GM19324 (cell line): Measurements from ENCODE around the gene PAX7.
"Not testable (repeated sequence)": the region's sequence is repeated elsewhere in the genome, so short reads cannot be mapped to it uniquely, and the experiment has no call there.

Experiments
- ATAC-seq: cut with Tn5 transposase; IDR thresholded peaks from one replicate; pipeline ENCODE4 v1.9.1; 2021; ENCODE audit warnings: mild to moderate bottlenecking, moderate library complexity; ENCODE audit not compliant: unreplicated experiment, low FRiP score

Gene PAX7

DNA sequence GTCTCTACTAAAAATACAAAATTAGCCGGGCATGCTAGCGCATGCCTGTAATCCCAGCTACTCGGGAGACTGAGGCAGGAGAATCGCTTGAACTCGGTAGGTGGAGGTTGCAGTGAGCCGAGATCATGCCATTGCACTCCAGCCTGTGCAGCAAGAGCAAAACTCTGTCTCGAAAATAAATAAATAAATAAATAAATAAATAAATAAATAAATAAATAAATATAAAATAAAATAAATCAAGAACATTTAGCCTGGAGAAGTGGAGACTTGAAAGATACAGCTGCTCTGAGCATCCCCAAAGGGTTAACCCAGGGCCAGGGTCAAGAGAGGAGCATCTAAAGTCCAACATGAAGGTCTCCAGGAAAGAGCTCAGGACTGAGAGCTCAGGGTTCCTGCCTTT, 63.6 kb downstream of the PAX7 start:
- ATAC-seq = not testable (repeated sequence)

- ATAC-seq = no peak
Measured at GRCh38 chr1:18697541-18697940, 66.9 kb downstream of the PAX7 start.

- no peak for ATAC-seq
Measured at GRCh38 chr1:18700530-18700929, 69.9 kb downstream of the PAX7 start.

DNA sequence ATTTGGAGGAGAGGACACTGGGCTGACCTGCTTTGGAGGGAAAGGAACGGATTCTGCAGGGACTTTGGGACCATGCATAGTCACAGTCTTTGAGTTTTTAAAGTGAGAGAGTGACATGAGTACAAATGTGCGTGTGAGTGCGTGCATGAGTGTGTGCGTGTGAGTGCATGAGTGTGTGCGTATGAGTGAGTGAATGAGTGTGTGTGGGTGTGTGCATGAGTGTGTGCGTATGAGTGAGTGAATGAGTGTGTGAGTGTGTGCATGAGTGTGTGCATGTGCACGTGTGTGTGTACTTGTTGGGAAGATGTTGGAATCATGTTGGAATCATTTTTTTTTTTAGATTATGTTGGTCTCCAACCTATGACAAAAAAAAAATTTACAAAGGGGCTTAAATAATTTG, 70.5 kb downstream of the PAX7 start:
- ATAC-seq = no peak

DNA sequence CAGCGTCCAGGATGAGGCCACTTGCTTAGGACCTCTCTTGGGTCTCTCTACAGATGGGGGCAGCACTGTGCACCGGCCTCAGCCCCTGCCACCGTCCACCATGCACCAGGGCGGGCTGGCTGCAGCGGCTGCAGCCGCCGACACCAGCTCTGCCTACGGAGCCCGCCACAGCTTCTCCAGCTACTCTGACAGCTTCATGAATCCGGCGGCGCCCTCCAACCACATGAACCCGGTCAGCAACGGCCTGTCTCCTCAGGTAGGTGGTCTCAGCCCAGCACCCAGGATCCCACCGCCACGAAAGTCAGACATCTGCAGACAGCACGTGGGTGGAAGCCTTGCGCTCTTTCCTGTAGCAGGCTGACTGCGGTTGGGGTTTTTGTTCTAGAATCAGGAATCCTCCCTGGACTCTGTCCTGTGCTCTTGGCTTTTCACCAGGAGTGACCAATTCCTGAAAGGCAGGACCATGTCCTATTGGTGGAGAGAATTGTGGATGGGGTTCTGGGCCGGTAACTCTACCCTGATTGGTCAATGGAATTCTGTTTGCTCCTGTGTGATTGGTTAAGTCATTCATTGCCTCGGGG, 72.5 kb downstream of the PAX7 start:
- no peak for ATAC-seq

DNA sequence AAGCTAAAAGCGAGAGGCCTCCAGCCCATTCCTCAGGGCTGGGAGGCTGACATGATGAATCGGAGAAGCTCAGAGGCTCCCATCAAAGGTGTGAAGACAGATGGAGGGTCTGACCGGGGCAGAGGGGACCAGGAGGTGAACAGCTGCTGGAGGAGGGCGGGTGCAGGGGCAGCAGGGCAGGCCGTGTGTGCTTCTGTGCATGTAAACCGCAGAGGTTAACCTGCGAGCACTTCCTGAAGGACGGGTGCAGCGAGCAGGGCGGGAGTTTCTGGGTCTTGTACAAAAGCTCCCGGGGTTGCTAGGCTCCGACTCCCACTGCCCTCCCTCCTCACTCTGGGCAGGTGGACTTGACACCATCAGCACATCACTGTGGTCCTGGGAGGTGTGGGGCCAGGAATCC, 75.2 kb downstream of the PAX7 start:
- ATAC-seq = no peak

DNA sequence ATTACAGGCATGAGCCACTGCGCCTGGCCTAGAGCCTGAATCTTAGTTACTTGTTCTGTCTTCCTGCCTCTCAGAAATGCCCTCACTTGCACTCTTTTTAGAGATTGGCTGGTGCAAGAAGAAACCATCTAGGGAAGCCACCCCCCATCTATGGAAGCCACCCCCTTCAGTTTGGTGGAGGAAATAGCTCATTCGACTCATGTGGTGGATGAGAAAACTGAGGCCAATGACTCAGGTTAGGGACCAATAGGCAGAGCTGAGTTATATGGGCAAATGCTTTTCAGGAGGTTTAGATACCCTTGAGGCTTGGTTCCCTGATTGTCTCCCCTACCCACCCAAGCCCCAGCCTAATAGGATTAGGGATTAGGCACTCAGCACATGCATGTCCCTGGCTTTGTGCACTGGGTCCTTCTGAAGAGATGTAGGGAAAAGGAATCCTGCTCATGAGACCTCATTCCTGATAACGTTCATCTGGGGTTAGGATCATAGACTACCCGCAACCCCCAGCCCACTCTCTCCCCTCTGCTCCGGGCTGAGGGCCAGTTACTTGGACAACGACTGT, 77.1 kb downstream of the PAX7 start:
- ATAC-seq = no peak

- ATAC-seq = no peak
Measured at GRCh38 chr1:18710002-18710401, 79.4 kb downstream of the PAX7 start.

- no peak for ATAC-seq
Measured at GRCh38 chr1:18711003-18711402, 80.4 kb downstream of the PAX7 start.

- no peak for ATAC-seq
Measured at GRCh38 chr1:18711536-18712251, 81.0 kb downstream of the PAX7 start.

GRCh38 chr1:18712252-18712600, 81.6 kb downstream of the PAX7 start:
- no peak for ATAC-seq

DNA sequence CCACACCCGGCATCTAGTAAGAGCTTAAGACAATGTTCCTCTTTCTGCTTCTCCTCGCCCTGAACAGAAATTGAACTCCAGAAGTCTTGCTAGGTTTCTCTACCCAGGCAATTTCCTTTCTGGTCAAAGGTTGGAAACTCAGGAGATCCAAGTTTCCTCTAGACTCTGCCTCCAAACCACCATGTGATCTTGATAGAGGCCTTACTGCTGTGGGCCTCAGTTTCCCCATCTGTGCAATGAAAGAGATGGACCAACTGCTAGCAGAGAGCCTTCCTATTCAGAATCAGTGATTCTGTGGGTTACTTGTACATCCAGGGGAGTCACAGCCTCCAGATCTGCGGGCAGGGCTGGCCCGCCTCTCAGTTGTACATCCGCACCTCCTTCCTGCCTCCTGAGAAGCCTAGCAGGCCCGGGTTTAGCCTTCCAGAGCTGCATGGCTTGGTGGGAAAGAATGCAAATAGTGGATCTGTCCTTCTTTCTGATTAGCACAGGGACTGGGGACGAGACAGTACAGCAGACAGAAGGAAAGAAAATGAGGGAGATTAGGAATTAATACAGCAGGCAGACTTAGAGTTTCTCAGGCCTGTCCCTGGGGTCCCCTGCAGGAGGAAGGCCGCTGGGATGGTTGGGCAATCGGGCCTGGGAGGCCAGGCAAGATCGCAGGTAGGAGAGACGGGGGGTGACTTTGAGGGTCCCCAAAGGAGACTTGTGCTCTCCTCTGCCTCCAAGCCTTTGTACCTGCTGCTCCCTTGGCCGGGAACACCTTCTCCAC, 83.9 kb downstream of the PAX7 start:
- no peak for ATAC-seq

GRCh38 chr1:18716112-18716784, 85.6 kb downstream of the PAX7 start:
- no peak for ATAC-seq

- ATAC-seq = no peak
Measured at GRCh38 chr1:18716785-18717678, 86.4 kb downstream of the PAX7 start.

GRCh38 chr1:18719786-18720451, 89.3 kb downstream of the PAX7 start:
- ATAC-seq = no peak

GRCh38 chr1:18721041-18721440, 90.4 kb downstream of the PAX7 start:
- ATAC-seq = no peak

DNA sequence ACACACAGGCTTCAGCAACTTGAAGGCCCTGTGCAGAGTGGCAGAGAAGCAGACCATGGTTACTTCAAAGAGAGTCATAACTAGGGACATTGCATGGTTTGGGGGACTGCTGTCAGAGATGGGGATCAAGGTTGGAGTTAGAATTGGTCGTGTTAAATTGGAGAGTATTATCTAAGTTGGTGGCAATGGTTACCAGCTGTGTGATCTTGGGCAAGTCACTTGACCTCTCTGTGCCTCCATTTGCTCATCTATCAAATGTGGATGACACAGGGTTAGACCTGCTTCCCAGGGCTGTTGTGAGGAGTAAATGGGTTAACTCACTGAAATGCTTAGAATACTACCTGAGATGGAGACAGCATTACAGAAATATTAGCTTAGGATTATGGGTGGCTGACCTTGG, 91.1 kb downstream of the PAX7 start:
- no peak for ATAC-seq

GRCh38 chr1:18722270-18722669, 91.6 kb downstream of the PAX7 start:
- ATAC-seq = no peak

- ATAC-seq = no peak
Measured at GRCh38 chr1:18723206-18723605, 92.6 kb downstream of the PAX7 start.
